A549 (cell line): ENCODE measurements around the gene GCK. TPM values are rescaled to one million over a fixed set of nuclear protein-coding genes. Genes with fewer than 3 reads are reported as not detected.

Source experiments
- ATAC-seq, 2 experiments: fragments of 200-7000 bp in 1 of 2; fragments of >200 bp in 1 of 2; cut with Nextera tagmentation in 1 of 2; cut with Tn5 transposase in 1 of 2; 3 replicates each; pipeline versions ENCODE4 v1.8.0 to v1.9.1; 2018 to 2020; ENCODE audit warnings: mild to moderate bottlenecking in 1 of 2, moderate library complexity in 1 of 2
- CTCF ChIA-PET: fragments of 300-600 bp; sonication (Branson Sonifier 250); formaldehyde crosslinking; extraction: SDS; loops from one replicate; lab custom pipeline; 2021; ENCODE audit warnings: antibody characterized with exemption, inconsistent platforms; lab: Yijun Ruan, JAX
- POLR2A ChIA-PET: fragments of 350-600 bp; formaldehyde crosslinking; extraction: SDS; loops from one replicate; lab custom pipeline; 2021; ENCODE audit warnings: antibody characterized with exemption, inconsistent platforms; lab: Yijun Ruan, JAX
- DNase-seq, 2 experiments: peaks; one replicate each; pipeline versions ENCODE4 v3.0.0 to v3.0.0-alpha.2; 2011 to 2016; ENCODE audit warnings: low read depth in 1 of 2, low spot score in 1 of 2
- FAIRE-seq: peaks from 2 replicates; lab custom pipeline; 2011; peaks lifted over from hg19 to GRCh38; lab: Jason Lieb, UNC
- H3K27ac ChIP-seq, 2 experiments: fragments of >200 bp; sonication (Bioruptor Twin); formaldehyde crosslinking; 3 replicates each; pipeline ENCODE4 v1.5.1; 2016 to 2017
- H3K4me1 ChIP-seq: fragments of >200 bp; sonication (Bioruptor Twin); formaldehyde crosslinking; 3 replicates; pipeline ENCODE4 v1.6.1; 2016
- H3K4me2 ChIP-seq: fragments of >200 bp; sonication (Bioruptor Twin); formaldehyde crosslinking; 3 replicates; pipeline ENCODE4 v1.6.1; 2016
- H3K4me3 ChIP-seq: fragments of >200 bp; sonication (Bioruptor Twin); formaldehyde crosslinking; 3 replicates; pipeline ENCODE4 v1.5.1; 2016
- H3K9me3 ChIP-seq: fragments of >200 bp; sonication (Bioruptor Twin); formaldehyde crosslinking; 3 replicates; pipeline ENCODE4 v1.6.1; 2016
- CBX2 ChIP-seq: fragments of 200-600 bp; sonication (generic); IDR thresholded peaks from 2 replicates; pipeline ENCODE4 v1.6.1; 2016; ENCODE audit warnings: low read depth, mild to moderate bottlenecking, borderline replicate concordance
- CHD4 ChIP-seq: fragments of 200-600 bp; sonication (generic); IDR thresholded peaks from 2 replicates; pipeline ENCODE4 v1.6.1; 2016; ENCODE audit warnings: antibody characterized with exemption, mild to moderate bottlenecking, borderline replicate concordance
- EHMT2 ChIP-seq: fragments of 200-600 bp; sonication (generic); IDR thresholded peaks from 2 replicates; pipeline ENCODE4 v1.6.1; 2016; ENCODE audit warnings: antibody characterized with exemption, low read depth, mild to moderate bottlenecking, moderate library complexity
- ELK1 ChIP-seq: fragments of 150-350 bp; IDR thresholded peaks from 2 replicates; pipeline ENCODE4 v1.6.1; 2014; ENCODE audit warnings: low read depth, mild to moderate bottlenecking, low read length
- EP300 ChIP-seq, 2 experiments: fragments of >200 bp; sonication (Bioruptor Twin); formaldehyde crosslinking; IDR thresholded peaks; 2 replicates in 1 of 2; 3 replicates in 1 of 2; pipeline ENCODE4 v1.6.1; 2016 to 2017
- FOSL2 ChIP-seq, 2 experiments: fragments of 450-650 bp in 1 of 2; fragments of >200 bp in 1 of 2; sonication (Bioruptor Twin) in 1 of 2; formaldehyde crosslinking; IDR thresholded peaks; 2 replicates each; pipeline versions ENCODE4 v1.5.0 to v1.6.1; 2016 to 2020; ENCODE audit warnings: mild to moderate bottlenecking in 1 of 2, moderate library complexity in 1 of 2
- HOXB5 ChIP-seq: fragments of 250-450 bp; sonication (Bioruptor Pico); IDR thresholded peaks from 2 replicates; pipeline ENCODE4 v1.5.0; 2020; ENCODE audit warnings: mild to moderate bottlenecking, moderate library complexity
- JUN ChIP-seq, 2 experiments: fragments of >200 bp; sonication (Bioruptor Twin); formaldehyde crosslinking; IDR thresholded peaks; 2 replicates in 1 of 2; 3 replicates in 1 of 2; pipeline ENCODE4 v1.6.1; 2016 to 2017
- JUNB ChIP-seq: fragments of >200 bp; sonication (Bioruptor Twin); formaldehyde crosslinking; IDR thresholded peaks from 2 replicates; pipeline ENCODE4 v1.6.1; 2016
- KDM1A ChIP-seq: fragments of 200-600 bp; sonication (generic); IDR thresholded peaks from 2 replicates; pipeline ENCODE4 v1.6.1; 2016; ENCODE audit warnings: low read depth, mild to moderate bottlenecking
- KDM5A ChIP-seq: fragments of 200-600 bp; sonication (generic); IDR thresholded peaks from 2 replicates; pipeline ENCODE4 v1.6.1; 2016; ENCODE audit warnings: antibody characterized with exemption, mild to moderate bottlenecking
- MAFK ChIP-seq: fragments of 450-650 bp; IDR thresholded peaks from 2 replicates; pipeline ENCODE4 v1.6.1; 2014; ENCODE audit not compliant: partially characterized antibody
- NFE2L2 ChIP-seq: fragments of 150-350 bp; conservative IDR thresholded peaks from 2 replicates; pipeline ENCODE4 v1.6.1; 2014; ENCODE audit warnings: low read length
- NR3C1 ChIP-seq: fragments of >200 bp; sonication (Bioruptor Twin); formaldehyde crosslinking; IDR thresholded peaks from 3 replicates; pipeline ENCODE4 v1.6.1; 2017
- POLR2A ChIP-seq: IDR thresholded peaks from 2 replicates; pipeline ENCODE4 v1.6.1; 2012; ENCODE audit warnings: mild to moderate bottlenecking, low read length
- RAD21 ChIP-seq, 2 experiments: fragments of >200 bp in 1 of 2; sonication (Bioruptor Twin) in 1 of 2; formaldehyde crosslinking in 1 of 2; IDR thresholded peaks in 1 of 2; conservative IDR thresholded peaks in 1 of 2; 2 replicates in 1 of 2; 3 replicates in 1 of 2; pipeline ENCODE4 v1.6.1; 2012 to 2018; ENCODE audit warnings: inconsistent platforms in 1 of 2
- RCOR1 ChIP-seq: fragments of 150-350 bp; IDR thresholded peaks from 2 replicates; pipeline ENCODE4 v1.6.1; 2014; ENCODE audit warnings: antibody characterized with exemption, low read length, low read depth
- REST ChIP-seq: fragments of 200-600 bp; sonication (generic); IDR thresholded peaks from 2 replicates; pipeline ENCODE4 v1.6.1; 2016; ENCODE audit warnings: antibody characterized with exemption, mild to moderate bottlenecking, moderate library complexity
- SREBF2 ChIP-seq: fragments of 450-650 bp; IDR thresholded peaks from 2 replicates; pipeline ENCODE4 v1.6.1; 2014; ENCODE audit warnings: mild to moderate bottlenecking, moderate library complexity
- TP53 ChIP-seq: fragments of 250-450 bp; sonication (Bioruptor Pico); IDR thresholded peaks from 2 replicates; pipeline ENCODE4 v1.5.0; 2021; ENCODE audit warnings: mild to moderate bottlenecking, moderate library complexity
- ZC3H11A ChIP-seq: fragments of 450-650 bp; IDR thresholded peaks from 2 replicates; pipeline ENCODE4 v1.6.1; 2014; ENCODE audit warnings: antibody characterized with exemption, mild to moderate bottlenecking
- WGBS: methylation state at CpG from one replicate; pipeline ENCODE4 v1.1.6; 2017; ENCODE audit errors: missing lambda C conversion rate; 5-methylcytosine and 5-hydroxymethylcytosine counted together
- polyA plus RNA-seq, 4 experiments: library from polyadenylated mRNA; depleted of rRNA in 3 of 4; stranded (reverse); fragments of >200 nt; fragmentation: RNase III in 1 of 4; extraction: RNeasy Plus Mini Kit Qiagen cat#74134 plus additional on column Dnase treatment in 1 of 4; gene quantifications; 2 replicates in 3 of 4; 3 replicates in 1 of 4; pipeline ENCODE4 v1.2.3, GENCODE V29; 2011 to 2017
- TF ChIP-seq, protein P1 (sequence below): fragments of >200 bp; sonication (Bioruptor Twin); formaldehyde crosslinking; IDR thresholded peaks from 3 replicates; pipeline ENCODE4 v1.6.1; 2016
- TF ChIP-seq, protein P2 (sequence below): fragments of 450-650 bp; IDR thresholded peaks from 2 replicates; pipeline ENCODE4 v1.6.1; 2014; ENCODE audit warnings: antibody characterized with exemption
- TF ChIP-seq, protein P3 (sequence below): IDR thresholded peaks from 2 replicates; pipeline ENCODE4 v1.6.1; 2012; ENCODE audit warnings: low read depth, borderline replicate concordance

GCK gene
- polyA plus RNA-seq, 2 of the 4 experiments (the other 2 are of a cell fraction) = 0.12 TPM; not detected in 1

DNA sequence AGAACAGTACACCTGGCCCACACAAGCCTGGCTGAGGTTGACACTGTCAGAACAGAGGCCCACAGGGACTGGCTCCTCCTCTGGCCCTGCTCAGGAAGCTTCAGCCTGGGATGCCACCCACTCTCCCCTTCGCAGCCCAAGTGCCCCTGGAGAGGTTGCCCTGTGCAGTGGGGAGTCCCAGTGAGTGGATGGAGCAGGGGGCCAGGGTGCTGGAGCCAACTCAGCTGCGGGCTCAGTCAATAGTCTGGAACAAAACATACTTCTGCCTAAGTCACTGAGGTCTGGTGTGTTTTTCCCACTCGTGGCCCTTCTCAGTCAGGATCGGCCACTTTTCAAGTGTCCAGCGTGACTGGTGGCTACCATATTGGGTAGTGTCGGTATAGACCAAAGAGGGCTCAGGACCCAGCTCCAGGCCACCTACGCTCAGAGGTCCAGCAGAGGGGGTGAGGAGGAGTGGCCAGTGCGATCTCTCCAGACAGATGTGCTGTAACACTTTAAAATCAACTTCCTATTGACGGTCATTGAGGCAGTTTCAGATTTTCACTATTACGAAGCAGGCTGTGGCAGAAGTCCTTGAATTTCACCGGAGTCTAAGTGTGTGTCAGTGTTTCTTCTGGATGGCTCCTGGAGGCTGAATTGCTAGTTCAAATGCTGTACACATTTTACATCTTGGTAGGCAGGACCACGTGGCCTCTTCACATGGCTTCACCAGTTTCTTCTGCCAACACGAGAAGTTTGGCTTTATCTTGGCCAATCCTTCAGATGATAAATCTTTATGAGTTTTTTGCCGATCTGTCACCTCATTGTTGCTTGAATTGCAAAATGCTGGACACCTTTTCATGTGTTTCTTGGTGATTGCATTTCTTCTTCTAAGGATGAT is 994 bp upstream of the GCK start:
- H3K4me3 ChIP-seq = no peak overlapping the region
- no peak overlapping the region for H3K4me2 ChIP-seq
- no peak for ATAC-seq
- no peak for TF ChIP-seq EHMT2
- TF ChIP-seq TP53 (CRISPR knock-in tag) = no peak
- TF ChIP-seq KDM1A = no peak
- no peak for TF ChIP-seq NR3C1
- no peak for TF ChIP-seq JUN (IDR thresholded peaks at IDR 0.05)
- TF ChIP-seq ELK1 = no peak
- no peak for TF ChIP-seq KDM5A
- TF ChIP-seq REST = no peak
- TF ChIP-seq, protein P1, sequence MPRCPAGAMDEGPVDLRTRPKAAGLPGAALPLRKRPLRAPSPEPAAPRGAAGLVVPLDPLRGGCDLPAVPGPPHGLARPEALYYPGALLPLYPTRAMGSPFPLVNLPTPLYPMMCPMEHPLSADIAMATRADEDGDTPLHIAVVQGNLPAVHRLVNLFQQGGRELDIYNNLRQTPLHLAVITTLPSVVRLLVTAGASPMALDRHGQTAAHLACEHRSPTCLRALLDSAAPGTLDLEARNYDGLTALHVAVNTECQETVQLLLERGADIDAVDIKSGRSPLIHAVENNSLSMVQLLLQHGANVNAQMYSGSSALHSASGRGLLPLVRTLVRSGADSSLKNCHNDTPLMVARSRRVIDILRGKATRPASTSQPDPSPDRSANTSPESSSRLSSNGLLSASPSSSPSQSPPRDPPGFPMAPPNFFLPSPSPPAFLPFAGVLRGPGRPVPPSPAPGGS = no peak
- TF ChIP-seq MAFK = no peak
- TF ChIP-seq HOXB5 (CRISPR knock-in tag) = no peak
- TF ChIP-seq, all 56 proteins: peak for 0
- ChIA-PET POLR2A (no interaction called here), CTCF (interaction anchor here (1.3 kb wide), 1 partner anchor 59 kb away, joined by 4 read pairs; no protein-coding TSS in a partner anchor)
- no peak overlapping the region for H3K27ac ChIP-seq
- WGBS = 72% methylated on average over 14 of the region's 14 CpGs
- no peaks in the 10 kb centered on the region for H3K9me3 ChIP-seq
- FAIRE-seq (peak; percentile 68), DNase-seq (no peak)
- H3K4me1 ChIP-seq = peaks cover 9% of the 10 kb centered on the region

DNA sequence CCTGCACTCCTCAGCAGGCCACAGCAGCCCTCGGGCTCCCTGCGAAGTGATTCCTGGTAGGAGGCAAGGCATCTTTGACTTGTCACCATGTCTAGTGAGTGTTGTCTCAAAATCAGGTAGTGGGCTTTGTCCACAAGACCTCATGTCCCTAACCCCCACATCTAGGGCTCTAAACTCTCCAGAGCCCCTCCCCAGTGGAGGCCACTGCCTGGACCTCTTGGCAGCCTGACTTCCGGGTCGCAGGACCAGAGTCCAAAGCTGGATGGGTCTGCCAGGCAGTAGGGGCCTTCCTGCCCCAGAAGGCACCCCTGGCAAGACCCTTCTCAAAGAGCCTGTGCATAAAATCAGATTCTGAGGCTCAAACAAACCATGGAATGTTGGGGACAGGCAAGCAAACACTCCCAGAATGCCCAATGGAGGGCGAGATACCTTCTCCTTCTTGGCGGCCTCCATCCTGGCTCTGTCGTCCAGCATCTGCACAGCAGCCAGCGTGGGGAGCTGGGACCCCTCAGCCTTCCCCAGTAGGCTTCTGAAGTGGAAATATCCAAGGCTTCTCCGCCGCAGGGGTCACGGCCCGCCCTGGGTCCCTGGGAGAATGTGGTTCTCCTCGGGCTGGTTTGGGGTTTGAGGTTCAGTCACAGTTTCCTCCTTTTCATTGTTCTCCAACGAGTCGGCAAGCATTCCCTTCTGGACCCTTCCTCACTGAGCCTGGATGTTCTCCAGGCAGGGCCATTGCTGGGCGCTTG is 586 bp downstream of the GCK start:
- Histone ChIP-seq H3K9me3 (no peaks in the 10 kb centered on the region), H3K4me2 (no peak overlapping the region), H3K4me1 (peaks cover 25% of the 10 kb centered on the region), H3K27ac (no peak overlapping the region), H3K4me3 (no peak overlapping the region)
- CTCF ChIA-PET = interaction anchor here (1.1 to 2.0 kb wide), 2 partner anchors 7 to 12 kb away, joined by 3 to 8 read pairs; partner anchors contain the start of gene YKT6
- no peak for FAIRE-seq
- POLR2A ChIA-PET = no interaction called here
- no peak for DNase-seq
- TF ChIP-seq, protein P2, sequence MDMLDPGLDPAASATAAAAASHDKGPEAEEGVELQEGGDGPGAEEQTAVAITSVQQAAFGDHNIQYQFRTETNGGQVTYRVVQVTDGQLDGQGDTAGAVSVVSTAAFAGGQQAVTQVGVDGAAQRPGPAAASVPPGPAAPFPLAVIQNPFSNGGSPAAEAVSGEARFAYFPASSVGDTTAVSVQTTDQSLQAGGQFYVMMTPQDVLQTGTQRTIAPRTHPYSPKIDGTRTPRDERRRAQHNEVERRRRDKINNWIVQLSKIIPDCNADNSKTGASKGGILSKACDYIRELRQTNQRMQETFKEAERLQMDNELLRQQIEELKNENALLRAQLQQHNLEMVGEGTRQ = no peak
- TF ChIP-seq ZC3H11A (no peak), EHMT2 (no peak), RCOR1 (no peak), TP53 (CRISPR knock-in tag) (no peak), SREBF2 (no peak), CBX2 (no peak), FOSL2 (IDR thresholded peaks at IDR 0.05) (no peak), FOSL2 (CRISPR knock-in tag; IDR thresholded peaks at IDR 0.05) (no peak), NFE2L2 (no peak), CHD4 (no peak), JUN (IDR thresholded peaks at IDR 0.05) (no peak), POLR2A (no peak), JUNB (no peak), KDM5A (no peak), RAD21 (conservative IDR thresholded peaks at IDR 0.05 in 1 of 2, IDR thresholded peaks at IDR 0.05 in 1 of 2) (no peak), EP300 (IDR thresholded peaks at IDR 0.05) (no peak)
- TF ChIP-seq, protein P3, sequence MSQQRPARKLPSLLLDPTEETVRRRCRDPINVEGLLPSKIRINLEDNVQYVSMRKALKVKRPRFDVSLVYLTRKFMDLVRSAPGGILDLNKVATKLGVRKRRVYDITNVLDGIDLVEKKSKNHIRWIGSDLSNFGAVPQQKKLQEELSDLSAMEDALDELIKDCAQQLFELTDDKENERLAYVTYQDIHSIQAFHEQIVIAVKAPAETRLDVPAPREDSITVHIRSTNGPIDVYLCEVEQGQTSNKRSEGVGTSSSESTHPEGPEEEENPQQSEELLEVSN = no peak
- TF ChIP-seq, protein P1 = no peak
- ATAC-seq = no peak
- WGBS = 66% methylated on average over 16 of the region's 16 CpGs
